ENCODE measurements around the gene FBXO33. TPM values are rescaled to one million over a fixed set of nuclear protein-coding genes. Genes with fewer than 3 reads are reported as not detected.
"Not testable (repeated sequence)": the region's sequence is repeated elsewhere in the genome, so short reads cannot be mapped to it uniquely, and the experiment has no call there.

Gene FBXO33
- total and polyA plus RNA-seq, 2 donors (not counting 1 experiment from before 2014, with no cell fraction given): 17.3 to 19.3 TPM

DNA sequence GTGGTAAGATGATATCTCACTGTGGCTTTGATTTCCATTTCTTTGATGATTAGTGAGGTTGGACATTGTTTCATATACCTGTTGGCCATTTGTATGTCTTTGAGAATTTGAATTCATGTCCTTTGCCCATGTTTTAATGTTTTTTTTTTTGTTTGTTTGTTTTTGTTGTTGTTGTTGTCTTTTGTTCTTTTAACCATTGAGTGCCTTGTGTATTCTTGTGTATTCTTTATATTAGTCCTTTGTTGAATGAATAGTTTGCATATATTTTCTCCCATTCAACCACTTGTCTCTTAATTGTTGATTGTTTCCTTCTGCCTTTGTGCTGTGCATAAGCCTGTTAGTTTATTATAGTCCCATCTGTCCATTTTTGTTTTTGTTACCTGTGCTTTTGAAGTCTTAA lies 71.9 kb downstream of the FBXO33 start:
- Histone ChIP-seq H3K4me3 (ENCODE audit: control extremely low read depth in 1 of 5, extremely low read depth in 1 of 5, insufficient read depth in 1 of 5, low read depth in 2 of 5, low read length in 4 of 5) (no peak overlapping the region), H3K27ac (ENCODE audit: low read length in 2 of 2) (no peak overlapping the region), H3K9ac (ENCODE audit: low read length) (no peak overlapping the region), H4K20me1 (ENCODE audit: control insufficient read depth, insufficient read depth, low read length, poor library complexity, severe bottlenecking) (no peaks in the 10 kb centered on the region), H3K9me3 (ENCODE audit: control extremely low read depth in 1 of 3, control insufficient read depth in 2 of 3, insufficient read depth in 1 of 3, low read length in 2 of 3) (peaks cover 11 to 23% (median 17%) of the 10 kb centered on the region in 3 donors), H3K79me2 (ENCODE audit: control insufficient read depth, insufficient read depth, low read length) (peaks cover 4% of the 10 kb centered on the region), H3K36me3 (replicated peaks in 1 of 2; ENCODE audit: control extremely low read depth in 1 of 2, control insufficient read depth in 1 of 2, extremely low read depth in 1 of 2, insufficient read depth in 2 of 2, low read length in 1 of 2) (peaks cover 6 to 27% of the 10 kb centered on the region in 2 experiments), H3K4me2 (replicated peaks; ENCODE audit: low read depth, low read length, poor library complexity, severe bottlenecking) (no peak overlapping the region), H3K27me3 (replicated peaks in 1 of 4; ENCODE audit: control extremely low read depth in 1 of 4, control insufficient read depth in 3 of 4, insufficient read depth in 4 of 4, low read length in 3 of 4) (no peaks in the 10 kb centered on the region), H2AFZ (ENCODE audit: insufficient read depth, low read depth, low read length, poor library complexity, severe bottlenecking) (no peak overlapping the region), H3K4me1 (ENCODE audit: control insufficient read depth in 2 of 2, insufficient read depth in 2 of 2, low read length in 2 of 2) (no peaks in the 10 kb centered on the region)
- H3K4me3 Mint-ChIP-seq: no peak overlapping the region
- no peaks in the 10 kb centered on the region for H3K4me1 Mint-ChIP-seq
- ATAC-seq (ENCODE audit: low read depth) (no peak), DNase-seq (no peak)
- peaks cover 10% of the 10 kb centered on the region for H3K9me3 Mint-ChIP-seq (ENCODE audit: insufficient read depth)
- ChIA-PET CTCF (no interaction called here), POLR2A (no interaction called here)
- intact Hi-C loops (cut with micrococcal nuclease): no loop called here
- no peak overlapping the region for H3K27ac Mint-ChIP-seq
- TF ChIP-seq, protein P1, sequence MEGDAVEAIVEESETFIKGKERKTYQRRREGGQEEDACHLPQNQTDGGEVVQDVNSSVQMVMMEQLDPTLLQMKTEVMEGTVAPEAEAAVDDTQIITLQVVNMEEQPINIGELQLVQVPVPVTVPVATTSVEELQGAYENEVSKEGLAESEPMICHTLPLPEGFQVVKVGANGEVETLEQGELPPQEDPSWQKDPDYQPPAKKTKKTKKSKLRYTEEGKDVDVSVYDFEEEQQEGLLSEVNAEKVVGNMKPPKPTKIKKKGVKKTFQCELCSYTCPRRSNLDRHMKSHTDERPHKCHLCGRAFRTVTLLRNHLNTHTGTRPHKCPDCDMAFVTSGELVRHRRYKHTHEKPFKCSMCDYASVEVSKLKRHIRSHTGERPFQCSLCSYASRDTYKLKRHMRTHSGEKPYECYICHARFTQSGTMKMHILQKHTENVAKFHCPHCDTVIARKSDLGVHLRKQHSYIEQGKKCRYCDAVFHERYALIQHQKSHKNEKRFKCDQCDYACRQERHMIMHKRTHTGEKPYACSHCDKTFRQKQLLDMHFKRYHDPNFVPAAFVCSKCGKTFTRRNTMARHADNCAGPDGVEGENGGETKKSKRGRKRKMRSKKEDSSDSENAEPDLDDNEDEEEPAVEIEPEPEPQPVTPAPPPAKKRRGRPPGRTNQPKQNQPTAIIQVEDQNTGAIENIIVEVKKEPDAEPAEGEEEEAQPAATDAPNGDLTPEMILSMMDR (IDR thresholded peaks at IDR 0.05): no peak
- no peak for TF ChIP-seq EZH2 (IDR thresholded peaks at IDR 0.05; ENCODE audit: borderline replicate concordance, insufficient read depth, low read depth, low read length, poor library complexity, severe bottlenecking)
- H3K27me3 Mint-ChIP-seq: no peaks in the 10 kb centered on the region

DNA sequence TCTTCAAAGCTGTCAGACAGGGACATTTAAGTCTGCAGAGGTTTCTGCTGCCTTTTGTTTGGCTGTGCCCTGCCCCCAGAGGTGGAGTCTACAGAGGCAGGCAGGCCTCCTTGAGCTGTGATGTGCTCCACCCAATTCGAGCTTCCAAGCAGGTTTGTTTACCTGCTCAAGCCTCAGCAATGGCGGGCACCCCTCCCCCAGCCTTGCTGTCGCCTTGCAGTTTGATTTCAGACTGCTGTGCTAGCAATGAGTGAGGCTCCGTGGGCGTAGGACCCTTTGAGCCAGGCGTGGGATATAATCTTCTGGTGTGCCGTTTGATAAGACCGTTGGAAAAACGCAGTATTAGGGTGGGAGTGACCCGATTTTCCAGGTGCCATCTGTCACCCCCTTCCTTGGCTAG lies 73.2 kb downstream of the FBXO33 start:
- DNase-seq; H3K27ac Mint-ChIP-seq; H3K27ac ChIP-seq (ENCODE audit: low read length in 2 of 2); H3K4me3 ChIP-seq (ENCODE audit: control extremely low read depth in 1 of 5, extremely low read depth in 1 of 5, insufficient read depth in 1 of 5, low read depth in 2 of 5, low read length in 4 of 5); ATAC-seq (ENCODE audit: low read depth); POLR2A ChIA-PET; H3K27me3 ChIP-seq (replicated peaks in 1 of 4; ENCODE audit: control extremely low read depth in 1 of 4, control insufficient read depth in 3 of 4, insufficient read depth in 4 of 4, low read length in 3 of 4); H2AFZ ChIP-seq (ENCODE audit: insufficient read depth, low read depth, low read length, poor library complexity, severe bottlenecking); H4K20me1 ChIP-seq (ENCODE audit: control insufficient read depth, insufficient read depth, low read length, poor library complexity, severe bottlenecking); H3K9ac ChIP-seq (ENCODE audit: low read length); CTCF ChIA-PET; H3K4me1 Mint-ChIP-seq; H3K4me2 ChIP-seq (replicated peaks; ENCODE audit: low read depth, low read length, poor library complexity, severe bottlenecking); intact Hi-C loops (cut with micrococcal nuclease); H3K4me3 Mint-ChIP-seq; H3K27me3 Mint-ChIP-seq; H3K4me1 ChIP-seq (ENCODE audit: control insufficient read depth in 2 of 2, insufficient read depth in 2 of 2, low read length in 2 of 2); H3K79me2 ChIP-seq (ENCODE audit: control insufficient read depth, insufficient read depth, low read length): not testable (repeated sequence)
- H3K9me3 Mint-ChIP-seq (ENCODE audit: insufficient read depth): peaks cover 10% of the 10 kb centered on the region
- Histone ChIP-seq H3K9me3 (ENCODE audit: control extremely low read depth in 1 of 3, control insufficient read depth in 2 of 3, insufficient read depth in 1 of 3, low read length in 2 of 3) (peaks cover 5 to 16% (median 7%) of the 10 kb centered on the region in 3 donors), H3K36me3 (replicated peaks in 1 of 2; ENCODE audit: control extremely low read depth in 1 of 2, control insufficient read depth in 1 of 2, extremely low read depth in 1 of 2, insufficient read depth in 2 of 2, low read length in 1 of 2) (peaks cover 4 to 25% of the 10 kb centered on the region in 2 experiments)
- WGBS (ENCODE audit: insufficient coverage): 98% methylated on average over 8 of the region's 10 CpGs

Measured in B cell (primary cell).